K562 (cell line): ENCODE measurements around the gene ANKRD66. TPM values are rescaled to one million over a fixed set of nuclear protein-coding genes. Genes with fewer than 3 reads are reported as not detected.

Experiments used
- ATAC-seq: fragments of 200-7000 bp; cut with Tn5 transposase; 3 replicates; pipeline ENCODE4 v1.9.1; 2020; ENCODE audit warnings: moderate library complexity
- BruUV-seq: library from RNA; stranded (reverse); fragments of 400-500 nt; replicated peaks from 2 replicates; lab custom pipeline; 2021; lab: Mats Ljungman, UMichigan
- CTCF ChIA-PET: fragments of 300-600 bp; formaldehyde crosslinking; extraction: SDS; loops from one replicate; lab custom pipeline; 2021; ENCODE audit warnings: low intra/inter-chr PET ratio; lab: Yijun Ruan, JAX
- POLR2A ChIA-PET: fragments of 300-600, 350-650 bp; sonication (Branson Sonifier 250); formaldehyde crosslinking; extraction: SDS; loops from one replicate; lab custom pipeline; 2021; ENCODE audit warnings: antibody characterized with exemption, inconsistent platforms; lab: Yijun Ruan, JAX
- DNase-seq, 4 experiments: peaks; one replicate each; pipeline versions ENCODE4 v3.0.0 to v3.0.0-alpha.2; 2011 to 2018; ENCODE audit warnings: low spot score in 3 of 4, mixed read lengths in 3 of 4; ENCODE audit errors: extremely low read depth in 1 of 4
- FAIRE-seq: peaks from 2 replicates; lab custom pipeline; 2011; peaks lifted over from hg19 to GRCh38; lab: Jason Lieb, UNC
- H2AFZ ChIP-seq: 2 replicates; pipeline ENCODE4 v1.6.0; 2011; ENCODE audit warnings: low read depth, low read length, control low read depth, inconsistent platforms
- H3K27ac ChIP-seq: fragments of 200-600 bp; 3 replicates; pipeline ENCODE4 v1.8.0; 2011; ENCODE audit warnings: low read depth, mild to moderate bottlenecking, control low read depth, inconsistent platforms, low read length, moderate library complexity, mixed read lengths; ENCODE audit errors: extremely low read depth
- H3K27me3 ChIP-seq, 2 experiments: fragments of 300-600 bp in 1 of 2; 2 replicates in 1 of 2; 3 replicates in 1 of 2; pipeline versions ENCODE4 v1.6.0 to v1.8.0; 2011; ENCODE audit warnings: inconsistent platforms in 2 of 2, low read length in 2 of 2, mild to moderate bottlenecking in 1 of 2, mixed read lengths in 1 of 2, moderate library complexity in 1 of 2; ENCODE audit not compliant: control insufficient read depth in 2 of 2, insufficient read depth in 2 of 2
- H3K36me3 ChIP-seq: fragments of 300-600 bp; 3 replicates; pipeline ENCODE4 v1.8.0; 2011; ENCODE audit warnings: mild to moderate bottlenecking, low read length, inconsistent platforms; ENCODE audit not compliant: control insufficient read depth, insufficient read depth
- H3K4me1 ChIP-seq, 2 experiments: fragments of 200-600 bp in 1 of 2; replicated peaks in 1 of 2; 2 replicates in 1 of 2; 3 replicates in 1 of 2; pipeline versions ENCODE4 v1.5.1 to v1.8.0; 2011; ENCODE audit warnings: inconsistent platforms in 2 of 2, low read length in 2 of 2, mild to moderate bottlenecking in 1 of 2, mixed read lengths in 1 of 2, moderate library complexity in 1 of 2; ENCODE audit not compliant: control insufficient read depth in 2 of 2, insufficient read depth in 2 of 2
- H3K4me2 ChIP-seq: 2 replicates; pipeline ENCODE4 v1.6.1; 2011; ENCODE audit warnings: low read length, control low read depth, inconsistent platforms, mixed read lengths; ENCODE audit not compliant: insufficient read depth
- H3K4me3 ChIP-seq: fragments of 200-600 bp; sonication (generic), shearing (Covaris generic); 2 replicates; pipeline ENCODE4 v1.5.1; 2016; ENCODE audit warnings: control low read depth, inconsistent platforms
- H3K79me2 ChIP-seq: fragments of 200-600 bp; 3 replicates; pipeline ENCODE4 v1.8.0; 2011; ENCODE audit warnings: low read length, inconsistent platforms; ENCODE audit not compliant: control insufficient read depth, insufficient read depth
- H3K9ac ChIP-seq, 2 experiments: 2 replicates each; pipeline versions ENCODE4 v1.6.0 to v1.6.1; 2011; ENCODE audit warnings: low read depth in 2 of 2, low read length in 2 of 2, control low read depth in 1 of 2, inconsistent platforms in 1 of 2, mild to moderate bottlenecking in 1 of 2, mixed read lengths in 1 of 2; ENCODE audit not compliant: insufficient read depth in 1 of 2
- H3K9me1 ChIP-seq: one replicate; pipeline ENCODE4 v1.6.0; 2011; ENCODE audit warnings: inconsistent platforms, mild to moderate bottlenecking, low read length, moderate library complexity; ENCODE audit not compliant: control insufficient read depth, insufficient read depth
- H3K9me3 ChIP-seq: replicated peaks from 2 replicates; pipeline ENCODE4 v1.5.1; 2011; ENCODE audit warnings: low read depth, low read length, inconsistent platforms; ENCODE audit not compliant: control insufficient read depth, insufficient read depth
- H4K20me1 ChIP-seq: replicated peaks from 2 replicates; pipeline ENCODE4 v1.6.1; 2011; ENCODE audit warnings: low read length, inconsistent platforms, mixed read lengths; ENCODE audit not compliant: control insufficient read depth, insufficient read depth
- CBX8 ChIP-seq: fragments of 200-600 bp; sonication (generic); IDR thresholded peaks from 2 replicates; pipeline ENCODE4 v1.6.1; 2012; ENCODE audit warnings: borderline replicate concordance, mixed run types, low read depth, mild to moderate bottlenecking, moderate library complexity, mixed read lengths, low read length, control low read depth, inconsistent platforms; ENCODE audit not compliant: poor library complexity, severe bottlenecking; ENCODE audit errors: extremely low read depth
- MCM5 ChIP-seq: fragments of 450-650 bp; IDR thresholded peaks from 2 replicates; pipeline ENCODE4 v1.6.1; 2016; ENCODE audit warnings: low read depth
- SLC30A9 ChIP-seq: fragments of 250-450 bp; sonication (Bioruptor Pico); IDR thresholded peaks from 2 replicates; pipeline ENCODE4 v1.8.0; 2022; ENCODE audit warnings: mild to moderate bottlenecking, moderate library complexity
- TCF7L2 ChIP-seq: fragments of 150-350 bp; IDR thresholded peaks from 2 replicates; pipeline ENCODE4 v1.6.1; 2016; ENCODE audit warnings: low read depth, mild to moderate bottlenecking, low read length, moderate library complexity
- WGBS: fragments of 100-300 bp; shearing (Covaris generic); methylation state at CpG from one replicate; pipeline ENCODE4 v1.1.6; 2016; ENCODE audit warnings: low coverage, mixed read lengths; ENCODE audit not compliant: insufficient coverage; ENCODE audit errors: missing lambda C conversion rate; 5-methylcytosine and 5-hydroxymethylcytosine counted together
- in situ Hi-C: fragments of 300-500 bp; cut with MboI; formaldehyde crosslinking; loops from 4 replicates; pipeline ENCODE4 v1.15.0; 2018; ENCODE audit warnings: inconsistent platforms, mixed read lengths
- intact Hi-C: fragments of 100-400 bp; cut with micrococcal nuclease; formaldehyde crosslinking; loops from 2 replicates; pipeline ENCODE4 v1.14.2; 2022
- polyA plus RNA-seq, 8 experiments: library from polyadenylated mRNA; depleted of rRNA in 4 of 8; stranded (reverse) in 5 of 8; unstranded in 3 of 8; fragments of >200 nt; fragmentation: Nextera tagmentation in 2 of 8; fragmentation: Illumina TruSeq in 1 of 8; extraction: Ambion mirVana in 2 of 8; extraction: Trizol in 1 of 8; gene quantifications; 2 replicates each; pipeline versions ENCODE4 v1.2.1 to v1.2.3, GENCODE V29; 2011 to 2014; ENCODE audit warnings: inconsistent platforms in 1 of 8, missing spikeins in 1 of 8
- total RNA-seq, 7 experiments: library from RNA; depleted of rRNA in 6 of 7; stranded (reverse); fragments of >200 nt in 6 of 7; fragmentation: Illumina TruSeq in 2 of 7; extraction: Trizol in 2 of 7; gene quantifications; 2 replicates each; pipeline versions ENCODE4 v1.2.1 to v1.2.3, GENCODE V29; 2011 to 2021; ENCODE audit warnings: low replicate concordance in 1 of 7
- TF ChIP-seq, protein P1 (sequence below): fragments of 450-650 bp; formaldehyde crosslinking; IDR thresholded peaks from 2 replicates; pipeline ENCODE4 v1.4.0; 2020; ENCODE audit warnings: mild to moderate bottlenecking, moderate library complexity
- TF ChIP-seq, protein P2 (sequence below): IDR thresholded peaks from 2 replicates; pipeline ENCODE4 v1.6.1; 2014; ENCODE audit warnings: antibody characterized with exemption
- TF ChIP-seq, protein P3 (sequence below): fragments of 250-450 bp; sonication (Bioruptor Pico); IDR thresholded peaks from 2 replicates; pipeline ENCODE4 v1.8.0; 2021; ENCODE audit warnings: borderline replicate concordance, mild to moderate bottlenecking, moderate library complexity; ENCODE audit not compliant: poor library complexity, severe bottlenecking

Gene ANKRD66
- total and polyA plus RNA-seq, 9 of the 15 experiments (the other 6 are each of a cell fraction or from before 2014, with no cell fraction given): not detected

DNA sequence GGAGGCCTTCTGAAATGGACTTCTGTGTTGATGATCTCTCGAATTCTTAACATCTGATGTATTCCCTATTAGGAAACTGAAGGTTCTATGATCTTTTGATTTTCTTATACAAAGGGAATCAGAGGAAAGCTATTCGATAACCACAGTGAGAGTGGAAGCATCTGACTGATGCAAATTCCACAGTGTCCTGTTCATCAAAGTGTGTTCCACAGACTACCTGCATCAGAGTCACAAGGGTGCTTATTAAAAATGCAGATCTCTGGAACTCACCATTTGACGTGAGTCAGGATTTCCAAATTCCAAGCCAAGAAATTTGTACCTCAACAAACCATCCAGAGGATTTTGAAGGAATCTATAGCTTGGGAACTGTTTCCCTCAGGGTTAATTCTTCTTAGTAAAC lies 42.1 kb downstream of the ANKRD66 start:
- Histone ChIP-seq H3K4me1 (no peaks in the 10 kb centered on the region), H3K9ac (no peak overlapping the region), H3K9me3 (no peaks in the 10 kb centered on the region), H4K20me1 (no peaks in the 10 kb centered on the region), H2AFZ (no peak overlapping the region), H3K4me2 (no peak overlapping the region), H3K27me3 (no peaks in the 10 kb centered on the region), H3K4me3 (no peak overlapping the region), H3K27ac (no peak overlapping the region), H3K79me2 (no peaks in the 10 kb centered on the region), H3K9me1 (no peaks in the 10 kb centered on the region), H3K36me3 (no peaks in the 10 kb centered on the region)
- intact Hi-C loops: no loop called here
- POLR2A ChIA-PET: interaction anchor here (0.7 kb wide), 1 partner anchor 21 kb away, joined by 3 read pairs; no protein-coding TSS in a partner anchor
- ATAC-seq (no peak), FAIRE-seq (no peak), DNase-seq (no peak)
- in situ Hi-C loops: no loop called here
- CTCF ChIA-PET: no interaction called here
- TF ChIP-seq TCF7L2: no peak
- no peak for TF ChIP-seq MCM5
- TF ChIP-seq, protein P1, sequence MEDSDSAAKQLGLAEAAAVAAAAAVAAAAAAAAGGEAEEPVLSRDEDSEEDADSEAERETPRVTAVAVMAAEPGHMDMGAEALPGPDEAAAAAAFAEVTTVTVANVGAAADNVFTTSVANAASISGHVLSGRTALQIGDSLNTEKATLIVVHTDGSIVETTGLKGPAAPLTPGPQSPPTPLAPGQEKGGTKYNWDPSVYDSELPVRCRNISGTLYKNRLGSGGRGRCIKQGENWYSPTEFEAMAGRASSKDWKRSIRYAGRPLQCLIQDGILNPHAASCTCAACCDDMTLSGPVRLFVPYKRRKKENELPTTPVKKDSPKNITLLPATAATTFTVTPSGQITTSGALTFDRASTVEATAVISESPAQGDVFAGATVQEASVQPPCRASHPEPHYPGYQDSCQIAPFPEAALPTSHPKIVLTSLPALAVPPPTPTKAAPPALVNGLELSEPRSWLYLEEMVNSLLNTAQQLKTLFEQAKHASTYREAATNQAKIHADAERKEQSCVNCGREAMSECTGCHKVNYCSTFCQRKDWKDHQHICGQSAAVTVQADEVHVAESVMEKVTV: no peak
- no peak for TF ChIP-seq CBX8
- TF ChIP-seq SLC30A9: no peak
- TF ChIP-seq, protein P2, sequence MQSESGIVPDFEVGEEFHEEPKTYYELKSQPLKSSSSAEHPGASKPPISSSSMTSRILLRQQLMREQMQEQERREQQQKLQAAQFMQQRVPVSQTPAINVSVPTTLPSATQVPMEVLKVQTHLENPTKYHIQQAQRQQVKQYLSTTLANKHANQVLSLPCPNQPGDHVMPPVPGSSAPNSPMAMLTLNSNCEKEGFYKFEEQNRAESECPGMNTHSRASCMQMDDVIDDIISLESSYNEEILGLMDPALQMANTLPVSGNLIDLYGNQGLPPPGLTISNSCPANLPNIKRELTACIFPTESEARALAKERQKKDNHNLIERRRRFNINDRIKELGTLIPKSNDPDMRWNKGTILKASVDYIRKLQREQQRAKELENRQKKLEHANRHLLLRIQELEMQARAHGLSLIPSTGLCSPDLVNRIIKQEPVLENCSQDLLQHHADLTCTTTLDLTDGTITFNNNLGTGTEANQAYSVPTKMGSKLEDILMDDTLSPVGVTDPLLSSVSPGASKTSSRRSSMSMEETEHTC: no peak
- TF ChIP-seq, protein P3, sequence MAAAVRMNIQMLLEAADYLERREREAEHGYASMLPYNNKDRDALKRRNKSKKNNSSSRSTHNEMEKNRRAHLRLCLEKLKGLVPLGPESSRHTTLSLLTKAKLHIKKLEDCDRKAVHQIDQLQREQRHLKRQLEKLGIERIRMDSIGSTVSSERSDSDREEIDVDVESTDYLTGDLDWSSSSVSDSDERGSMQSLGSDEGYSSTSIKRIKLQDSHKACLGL (CRISPR knock-in tag): no peak
- whole genome bisulfite sequencing: 0% methylated on average over 3 of the region's 3 CpGs
- no TSS peak for BruUV-seq
